HEK293 (cell line): ENCODE results near the gene EEF1AKMT3.
A peak's percentile ranks its signal among the peaks of the same experiment; 100 is the strongest.

Experiments
- BCL6B ChIP-seq: fragments of 450-650 bp; formaldehyde crosslinking; IDR thresholded peaks from 2 replicates; pipeline ENCODE4 v1.5.1; 2017; ENCODE audit warnings: missing biosample characterization, missing genetic modification characterization
- GLI4 ChIP-seq: fragments of 450-650 bp; formaldehyde crosslinking; IDR thresholded peaks from 2 replicates; pipeline ENCODE4 v1.5.1; 2016; ENCODE audit warnings: missing biosample characterization, missing genetic modification characterization
- IKZF3 ChIP-seq: fragments of 450-650 bp; IDR thresholded peaks from 2 replicates; pipeline ENCODE4 v1.5.0; 2018; ENCODE audit warnings: missing biosample characterization, mild to moderate bottlenecking, missing genetic modification characterization, moderate library complexity
- KLF16 ChIP-seq: fragments of 450-650 bp; formaldehyde crosslinking; IDR thresholded peaks from 2 replicates; pipeline ENCODE4 v1.5.1; 2017; ENCODE audit warnings: missing biosample characterization, missing genetic modification characterization
- REST ChIP-seq: fragments of 450-650 bp; formaldehyde crosslinking; IDR thresholded peaks from 2 replicates; pipeline ENCODE4 v1.5.1; 2016; ENCODE audit warnings: missing biosample characterization, missing genetic modification characterization
- SP3 ChIP-seq: fragments of 450-650 bp; formaldehyde crosslinking; IDR thresholded peaks from 2 replicates; pipeline ENCODE4 v1.5.1; 2016; ENCODE audit warnings: missing biosample characterization, missing genetic modification characterization
- WT1 ChIP-seq: fragments of 450-650 bp; formaldehyde crosslinking; IDR thresholded peaks from 2 replicates; pipeline ENCODE4 v1.5.1; 2016; ENCODE audit warnings: missing biosample characterization, missing genetic modification characterization
- ZBTB20 ChIP-seq: fragments of 450-650 bp; formaldehyde crosslinking; IDR thresholded peaks from 2 replicates; pipeline ENCODE4 v1.5.1; 2016; ENCODE audit warnings: missing biosample characterization, missing genetic modification characterization
- ZBTB6 ChIP-seq: fragments of 450-650 bp; formaldehyde crosslinking; IDR thresholded peaks from 2 replicates; pipeline ENCODE4 v1.5.1; 2017; ENCODE audit warnings: missing biosample characterization, missing genetic modification characterization
- ZBTB7A ChIP-seq: fragments of 450-650 bp; formaldehyde crosslinking; IDR thresholded peaks from 2 replicates; pipeline ENCODE4 v1.5.1; 2016; ENCODE audit warnings: low read depth, missing biosample characterization, missing genetic modification characterization
- ZBTB8A ChIP-seq: fragments of 450-650 bp; formaldehyde crosslinking; IDR thresholded peaks from 2 replicates; pipeline ENCODE4 v1.5.1; 2016; ENCODE audit warnings: missing biosample characterization, missing genetic modification characterization
- ZNF10 ChIP-seq: fragments of 450-650 bp; formaldehyde crosslinking; IDR thresholded peaks from 2 replicates; pipeline ENCODE4 v1.5.1; 2017; ENCODE audit warnings: missing biosample characterization, missing genetic modification characterization
- ZNF157 ChIP-seq: fragments of 450-650 bp; formaldehyde crosslinking; IDR thresholded peaks from 2 replicates; pipeline ENCODE4 v1.5.1; 2016; ENCODE audit warnings: missing biosample characterization, missing genetic modification characterization
- ZNF341 ChIP-seq: fragments of 450-650 bp; formaldehyde crosslinking; IDR thresholded peaks from 2 replicates; pipeline ENCODE4; 2016; ENCODE audit warnings: low read depth, missing biosample characterization, missing genetic modification characterization
- ZNF513 ChIP-seq: fragments of 450-650 bp; IDR thresholded peaks from 2 replicates; pipeline ENCODE4 v1.5.1; 2018; ENCODE audit warnings: missing biosample characterization, missing genetic modification characterization
- ZNF580 ChIP-seq: fragments of 450-650 bp; formaldehyde crosslinking; IDR thresholded peaks from 2 replicates; pipeline ENCODE4 v1.5.1; 2016; ENCODE audit warnings: missing biosample characterization, missing genetic modification characterization
- ZNF596 ChIP-seq: fragments of 450-650 bp; IDR thresholded peaks from 2 replicates; pipeline ENCODE4 v1.5.0; 2018; ENCODE audit warnings: missing biosample characterization, mild to moderate bottlenecking, missing genetic modification characterization, moderate library complexity
- ZNF76 ChIP-seq: fragments of 450-650 bp; formaldehyde crosslinking; IDR thresholded peaks from 2 replicates; pipeline ENCODE4; 2016; ENCODE audit warnings: low read depth, missing biosample characterization, missing genetic modification characterization, borderline replicate concordance
- ZNF768 ChIP-seq: fragments of 450-650 bp; formaldehyde crosslinking; IDR thresholded peaks from 2 replicates; pipeline ENCODE4 v1.5.1; 2018; ENCODE audit warnings: missing biosample characterization, mild to moderate bottlenecking, missing genetic modification characterization
- ZXDB ChIP-seq: fragments of 450-650 bp; formaldehyde crosslinking; IDR thresholded peaks from 2 replicates; pipeline ENCODE4 v1.5.1; 2016; ENCODE audit warnings: missing biosample characterization, missing genetic modification characterization
- TF ChIP-seq, protein P1 (sequence below): fragments of 450-650 bp; formaldehyde crosslinking; IDR thresholded peaks from 2 replicates; pipeline ENCODE4 v1.5.1; 2016; ENCODE audit warnings: missing biosample characterization, missing genetic modification characterization
- TF ChIP-seq, protein P2 (sequence below): fragments of 450-650 bp; formaldehyde crosslinking; optimal IDR thresholded peaks from 2 replicates; pipeline ENCODE3; 2016; ENCODE audit warnings: missing biosample characterization, mild to moderate bottlenecking, missing genetic modification characterization
- TF ChIP-seq, protein P3 (sequence below): fragments of 450-650 bp; formaldehyde crosslinking; IDR thresholded peaks from 2 replicates; pipeline ENCODE4 v1.5.1; 2016; ENCODE audit warnings: missing biosample characterization, missing genetic modification characterization
- TF ChIP-seq, protein P4 (sequence below): fragments of 450-650 bp; formaldehyde crosslinking; IDR thresholded peaks from 2 replicates; pipeline ENCODE4 v1.5.1; 2016; ENCODE audit warnings: missing biosample characterization, missing genetic modification characterization, low read depth

Gene EEF1AKMT3

DNA sequence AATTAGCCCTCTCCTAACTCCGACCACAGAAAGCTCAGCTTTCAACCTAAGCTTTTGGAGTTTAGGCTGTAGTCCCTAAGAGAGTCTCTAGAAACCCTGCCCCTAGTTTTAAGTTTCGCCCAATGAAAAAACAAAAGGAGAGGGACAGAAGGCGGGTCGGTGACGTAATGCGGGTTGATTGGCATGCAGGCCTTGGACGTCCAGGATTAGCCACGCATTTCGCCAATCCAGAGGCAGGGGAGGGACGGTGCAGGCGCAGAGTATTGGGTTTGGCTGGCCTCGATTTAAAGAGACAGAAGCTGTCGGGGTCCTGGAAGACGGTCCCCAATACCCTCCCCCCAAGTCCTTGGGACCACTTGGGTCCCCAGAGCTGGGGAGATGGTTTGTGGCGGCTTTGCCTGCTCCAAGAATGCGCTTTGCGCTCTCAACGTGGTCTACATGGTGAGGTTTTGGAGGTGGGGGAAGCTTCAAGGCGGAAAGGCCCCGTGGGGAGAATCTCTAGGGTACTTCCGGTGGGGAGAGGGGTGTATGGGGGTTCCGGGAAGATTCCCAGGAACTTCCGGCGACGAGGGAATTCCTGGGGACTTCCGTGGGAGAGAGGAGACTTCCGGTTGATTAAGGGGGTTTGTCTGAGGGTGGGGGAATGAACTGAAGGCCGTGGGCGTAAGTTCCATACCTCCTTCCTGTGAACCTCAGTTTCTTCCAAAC, 27.5 kb upstream of the EEF1AKMT3 start, which contains the start of gene TSPAN31 (continued):
- TF ChIP-seq ZBTB6 (no peak), GLI4 (tag by site-specific recombination) (0 out of 2 replicates have a peak, but pooled peaks have one; percentile 14), ZXDB (tag by site-specific recombination) (peak; percentile 73), ZBTB7A (tag by site-specific recombination) (peak; percentile 79; the same call in 1 of the 2 replicates), ZNF341 (tag by site-specific recombination) (peak; percentile 68), ZNF513 (tag by site-specific recombination) (0 out of 2 replicates have a peak, but pooled peaks have one; percentile 14), BCL6B (tag by site-specific recombination) (no peak; the same call in 1 of the 2 replicates), ZNF768 (no peak), ZBTB20 (tag by site-specific recombination) (peak; percentile 43), ZBTB8A (tag by site-specific recombination) (peak; percentile 63; the same call in 1 of the 2 replicates), SP3 (tag by site-specific recombination) (peak; percentile 82; the same call in 1 of the 2 replicates), WT1 (peak; percentile 48; the same call in 1 of the 2 replicates), ZNF10 (tag by site-specific recombination) (no peak), IKZF3 (tag by site-specific recombination) (peak; percentile 95), KLF16 (tag by site-specific recombination) (peak; percentile 77; the same call in 1 of the 2 replicates), ZNF76 (tag by site-specific recombination) (peak; percentile 53; the same call in 1 of the 2 replicates), REST (peak; percentile 47; the same call in 1 of the 2 replicates), ZNF596 (tag by site-specific recombination) (no peak), ZNF157 (no peak), ZNF580 (tag by site-specific recombination) (peak; percentile 99)
- TF ChIP-seq, protein P1, sequence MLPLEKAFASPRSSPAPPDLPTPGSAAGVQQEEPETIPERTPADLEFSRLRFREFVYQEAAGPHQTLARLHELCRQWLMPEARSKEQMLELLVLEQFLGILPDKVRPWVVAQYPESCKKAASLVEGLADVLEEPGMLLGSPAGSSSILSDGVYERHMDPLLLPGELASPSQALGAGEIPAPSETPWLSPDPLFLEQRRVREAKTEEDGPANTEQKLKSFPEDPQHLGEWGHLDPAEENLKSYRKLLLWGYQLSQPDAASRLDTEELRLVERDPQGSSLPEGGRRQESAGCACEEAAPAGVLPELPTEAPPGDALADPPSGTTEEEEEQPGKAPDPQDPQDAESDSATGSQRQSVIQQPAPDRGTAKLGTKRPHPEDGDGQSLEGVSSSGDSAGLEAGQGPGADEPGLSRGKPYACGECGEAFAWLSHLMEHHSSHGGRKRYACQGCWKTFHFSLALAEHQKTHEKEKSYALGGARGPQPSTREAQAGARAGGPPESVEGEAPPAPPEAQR (tag by site-specific recombination) = 0 out of 2 replicates have a peak, but pooled peaks have one; percentile 3
- TF ChIP-seq, protein P2, sequence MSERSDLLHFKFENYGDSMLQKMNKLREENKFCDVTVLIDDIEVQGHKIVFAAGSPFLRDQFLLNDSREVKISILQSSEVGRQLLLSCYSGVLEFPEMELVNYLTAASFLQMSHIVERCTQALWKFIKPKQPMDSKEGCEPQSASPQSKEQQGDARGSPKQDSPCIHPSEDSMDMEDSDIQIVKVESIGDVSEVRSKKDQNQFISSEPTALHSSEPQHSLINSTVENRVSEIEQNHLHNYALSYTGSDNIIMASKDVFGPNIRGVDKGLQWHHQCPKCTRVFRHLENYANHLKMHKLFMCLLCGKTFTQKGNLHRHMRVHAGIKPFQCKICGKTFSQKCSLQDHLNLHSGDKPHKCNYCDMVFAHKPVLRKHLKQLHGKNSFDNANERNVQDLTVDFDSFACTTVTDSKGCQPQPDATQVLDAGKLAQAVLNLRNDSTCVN (tag by site-specific recombination) = no peak
- TF ChIP-seq, protein P3, sequence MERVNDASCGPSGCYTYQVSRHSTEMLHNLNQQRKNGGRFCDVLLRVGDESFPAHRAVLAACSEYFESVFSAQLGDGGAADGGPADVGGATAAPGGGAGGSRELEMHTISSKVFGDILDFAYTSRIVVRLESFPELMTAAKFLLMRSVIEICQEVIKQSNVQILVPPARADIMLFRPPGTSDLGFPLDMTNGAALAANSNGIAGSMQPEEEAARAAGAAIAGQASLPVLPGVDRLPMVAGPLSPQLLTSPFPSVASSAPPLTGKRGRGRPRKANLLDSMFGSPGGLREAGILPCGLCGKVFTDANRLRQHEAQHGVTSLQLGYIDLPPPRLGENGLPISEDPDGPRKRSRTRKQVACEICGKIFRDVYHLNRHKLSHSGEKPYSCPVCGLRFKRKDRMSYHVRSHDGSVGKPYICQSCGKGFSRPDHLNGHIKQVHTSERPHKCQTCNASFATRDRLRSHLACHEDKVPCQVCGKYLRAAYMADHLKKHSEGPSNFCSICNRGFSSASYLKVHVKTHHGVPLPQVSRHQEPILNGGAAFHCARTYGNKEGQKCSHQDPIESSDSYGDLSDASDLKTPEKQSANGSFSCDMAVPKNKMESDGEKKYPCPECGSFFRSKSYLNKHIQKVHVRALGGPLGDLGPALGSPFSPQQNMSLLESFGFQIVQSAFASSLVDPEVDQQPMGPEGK = peak; percentile 95
- TF ChIP-seq, protein P4, sequence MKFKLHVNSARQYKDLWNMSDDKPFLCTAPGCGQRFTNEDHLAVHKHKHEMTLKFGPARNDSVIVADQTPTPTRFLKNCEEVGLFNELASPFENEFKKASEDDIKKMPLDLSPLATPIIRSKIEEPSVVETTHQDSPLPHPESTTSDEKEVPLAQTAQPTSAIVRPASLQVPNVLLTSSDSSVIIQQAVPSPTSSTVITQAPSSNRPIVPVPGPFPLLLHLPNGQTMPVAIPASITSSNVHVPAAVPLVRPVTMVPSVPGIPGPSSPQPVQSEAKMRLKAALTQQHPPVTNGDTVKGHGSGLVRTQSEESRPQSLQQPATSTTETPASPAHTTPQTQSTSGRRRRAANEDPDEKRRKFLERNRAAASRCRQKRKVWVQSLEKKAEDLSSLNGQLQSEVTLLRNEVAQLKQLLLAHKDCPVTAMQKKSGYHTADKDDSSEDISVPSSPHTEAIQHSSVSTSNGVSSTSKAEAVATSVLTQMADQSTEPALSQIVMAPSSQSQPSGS (tag by site-specific recombination) = peak; percentile 99
